AG04449 (cell line): ENCODE results near the gene ASCC1.

Source experiments
- CTCF ChIA-PET: fragments of 350-600 bp; formaldehyde crosslinking; extraction: SDS; loops from one replicate; lab custom pipeline; 2021; ENCODE audit warnings: antibody characterized with exemption; lab: Yijun Ruan, JAX
- POLR2A ChIA-PET: fragments of 400-600, 350-600 bp; formaldehyde crosslinking; extraction: SDS; loops from one replicate; lab custom pipeline; 2020; ENCODE audit warnings: antibody characterized with exemption, inconsistent platforms; lab: Yijun Ruan, JAX
- DNase-seq: peaks from one replicate; pipeline ENCODE4 v3.0.0-alpha.2; 2010; ENCODE audit warnings: low read depth, low spot score
- H3K4me3 ChIP-seq: 2 replicates; pipeline ENCODE4 v1.5.1; 2011; ENCODE audit warnings: low read depth, mild to moderate bottlenecking, control low read depth, low read length
- TF ChIP-seq, protein P1 (sequence below): IDR thresholded peaks from one replicate; pipeline ENCODE4 v1.5.1; 2011; ENCODE audit warnings: mild to moderate bottlenecking, moderate library complexity, low read length, control low read depth, inconsistent platforms; ENCODE audit not compliant: insufficient read depth; ENCODE audit errors: missing control alignments

The ASCC1 gene

DNA sequence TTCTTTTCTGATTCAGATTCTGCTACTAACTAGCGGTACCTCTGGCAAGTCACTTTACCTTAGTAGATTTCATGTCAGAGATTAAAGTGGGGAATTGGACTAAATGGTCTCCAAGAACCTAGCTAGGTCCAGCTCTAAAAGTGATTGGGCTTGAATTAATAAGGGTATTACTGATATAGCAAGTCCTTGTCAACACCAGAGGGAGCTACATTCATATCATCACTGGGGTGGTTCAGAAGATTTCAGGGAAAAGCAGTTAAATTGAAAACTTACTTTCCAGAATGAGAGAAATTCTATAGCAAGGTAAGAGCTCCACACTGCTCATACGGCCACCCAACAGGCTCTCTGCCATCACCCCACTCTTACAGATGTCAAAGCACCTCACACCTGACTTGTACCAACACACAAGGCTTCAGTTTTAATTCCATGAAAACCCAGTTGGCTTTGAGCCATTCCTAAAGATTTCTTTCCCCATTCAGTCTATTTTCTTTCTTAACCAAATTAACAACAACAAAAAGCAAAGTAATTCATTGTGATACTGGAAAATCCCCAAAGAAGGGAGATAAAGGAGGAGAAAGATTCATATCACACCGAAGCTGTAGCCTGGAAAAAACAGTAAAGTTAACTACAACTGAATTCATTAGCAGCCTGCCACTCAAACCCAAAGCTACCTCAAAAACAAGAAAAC, 89.7 kb downstream of the ASCC1 start:
- POLR2A ChIA-PET = interaction anchor here (0.9 kb wide), 1 partner anchor 147 kb away, joined by 3 read pairs; the partner anchor contains the start of gene DDIT4
- no peak overlapping the region for H3K4me3 ChIP-seq
- CTCF ChIA-PET = interaction anchor here (0.7 to 5.8 kb wide), 43 partner anchors 11 to 230 kb away, joined by 3 to 77 read pairs (median 6); partner anchors contain the start of genes ANAPC16, ASCC1 and SPOCK2
- peak; percentile 4 for DNase-seq
- TF ChIP-seq, protein P1, sequence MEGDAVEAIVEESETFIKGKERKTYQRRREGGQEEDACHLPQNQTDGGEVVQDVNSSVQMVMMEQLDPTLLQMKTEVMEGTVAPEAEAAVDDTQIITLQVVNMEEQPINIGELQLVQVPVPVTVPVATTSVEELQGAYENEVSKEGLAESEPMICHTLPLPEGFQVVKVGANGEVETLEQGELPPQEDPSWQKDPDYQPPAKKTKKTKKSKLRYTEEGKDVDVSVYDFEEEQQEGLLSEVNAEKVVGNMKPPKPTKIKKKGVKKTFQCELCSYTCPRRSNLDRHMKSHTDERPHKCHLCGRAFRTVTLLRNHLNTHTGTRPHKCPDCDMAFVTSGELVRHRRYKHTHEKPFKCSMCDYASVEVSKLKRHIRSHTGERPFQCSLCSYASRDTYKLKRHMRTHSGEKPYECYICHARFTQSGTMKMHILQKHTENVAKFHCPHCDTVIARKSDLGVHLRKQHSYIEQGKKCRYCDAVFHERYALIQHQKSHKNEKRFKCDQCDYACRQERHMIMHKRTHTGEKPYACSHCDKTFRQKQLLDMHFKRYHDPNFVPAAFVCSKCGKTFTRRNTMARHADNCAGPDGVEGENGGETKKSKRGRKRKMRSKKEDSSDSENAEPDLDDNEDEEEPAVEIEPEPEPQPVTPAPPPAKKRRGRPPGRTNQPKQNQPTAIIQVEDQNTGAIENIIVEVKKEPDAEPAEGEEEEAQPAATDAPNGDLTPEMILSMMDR = peak; percentile 35

GRCh38 chr10:72124989-72125388, 91.1 kb downstream of the ASCC1 start:
- no peak overlapping the region for H3K4me3 ChIP-seq
- CTCF ChIA-PET = interaction anchor here (1.0 to 5.8 kb wide), 20 partner anchors 10 to 229 kb away, joined by 3 to 77 read pairs (median 9); no protein-coding TSS in a partner anchor
- TF ChIP-seq, protein P1 = no peak
- peak; percentile 29 for DNase-seq
- POLR2A ChIA-PET = no interaction called here

- POLR2A ChIA-PET = no interaction called here
- TF ChIP-seq, protein P1 = no peak
- H3K4me3 ChIP-seq = no peak overlapping the region
- CTCF ChIA-PET = interaction anchor here (0.7 to 5.8 kb wide), 14 partner anchors 9 to 228 kb away, joined by 3 to 77 read pairs (median 8); partner anchors contain the start of genes ANAPC16 and ASCC1
- DNase-seq = no peak
Measured at GRCh38 chr10:72124381-72124780, 91.7 kb downstream of the ASCC1 start.

GRCh38 chr10:72123616-72124015, 92.5 kb downstream of the ASCC1 start:
- TF ChIP-seq, protein P1 = no peak
- CTCF ChIA-PET = interaction anchor here (0.7 to 5.8 kb wide), 9 partner anchors 8 to 228 kb away, joined by 3 to 67 read pairs (median 5); partner anchors contain the start of genes ANAPC16 and ASCC1
- no peak overlapping the region for H3K4me3 ChIP-seq
- POLR2A ChIA-PET = no interaction called here
- no peak for DNase-seq

- TF ChIP-seq, protein P1 = no peak
- CTCF ChIA-PET = interaction anchor here (0.9 to 1.7 kb wide), 5 partner anchors 8 to 226 kb away, joined by 3 to 5 read pairs (median 3); no protein-coding TSS in a partner anchor
- H3K4me3 ChIP-seq = no peak overlapping the region
- POLR2A ChIA-PET = no interaction called here
- DNase-seq = no peak
Measured at GRCh38 chr10:72122221-72122620, 93.9 kb downstream of the ASCC1 start.

GRCh38 chr10:72121389-72121788, 94.7 kb downstream of the ASCC1 start:
- CTCF ChIA-PET = interaction anchor here (0.9 to 1.2 kb wide), 2 partner anchors 18 to 101 kb away, joined by 3 read pairs; no protein-coding TSS in a partner anchor
- DNase-seq = no peak
- H3K4me3 ChIP-seq = no peak overlapping the region
- POLR2A ChIA-PET = no interaction called here
- TF ChIP-seq, protein P1 = no peak
